Neuron (in vitro differentiated cells): ENCODE results near the gene BCL11B.

Source experiments
- H2AFZ ChIP-seq: one replicate; pipeline ENCODE4 v1.6.1; 2013; ENCODE audit warnings: low read depth, mild to moderate bottlenecking, inconsistent platforms, low read length, moderate library complexity
- H3K27me3 ChIP-seq: one replicate; pipeline ENCODE4 v1.6.1; 2013; ENCODE audit warnings: low read length; ENCODE audit not compliant: insufficient read depth
- H3K36me3 ChIP-seq: one replicate; pipeline ENCODE4 v1.6.1; 2013; ENCODE audit warnings: low read length; ENCODE audit not compliant: insufficient read depth
- H3K4me1 ChIP-seq: one replicate; pipeline ENCODE4 v1.6.1; 2013; ENCODE audit warnings: low read length; ENCODE audit not compliant: insufficient read depth
- H3K4me3 ChIP-seq: 2 replicates; pipeline ENCODE4 v1.5.1; 2013; ENCODE audit warnings: mild to moderate bottlenecking, low read length, moderate library complexity
- H3K9me3 ChIP-seq: one replicate; pipeline ENCODE4 v1.6.1; 2013; ENCODE audit warnings: low read length

The BCL11B gene

GRCh38 chr14:99173086-99173485, 98.9 kb downstream of the BCL11B start:
- Histone ChIP-seq H3K4me3 (no peak overlapping the region), H3K36me3 (no peaks in the 10 kb centered on the region), H2AFZ (no peak overlapping the region), H3K27me3 (peaks cover 11% of the 10 kb centered on the region), H3K4me1 (no peaks in the 10 kb centered on the region), H3K9me3 (no peaks in the 10 kb centered on the region)

GRCh38 chr14:99171396-99171795, 100.6 kb downstream of the BCL11B start:
- Histone ChIP-seq H3K27me3 (peaks cover 5% of the 10 kb centered on the region), H3K4me1 (no peaks in the 10 kb centered on the region), H3K9me3 (no peaks in the 10 kb centered on the region), H3K4me3 (no peak overlapping the region), H3K36me3 (no peaks in the 10 kb centered on the region), H2AFZ (no peak overlapping the region)

GRCh38 chr14:99169776-99170356, 102.1 kb downstream of the BCL11B start:
- no peak overlapping the region for H2AFZ ChIP-seq
- H3K4me1 ChIP-seq: no peaks in the 10 kb centered on the region
- no peaks in the 10 kb centered on the region for H3K36me3 ChIP-seq
- H3K9me3 ChIP-seq: no peaks in the 10 kb centered on the region
- H3K4me3 ChIP-seq: no peak overlapping the region
- peaks cover 5% of the 10 kb centered on the region for H3K27me3 ChIP-seq

GRCh38 chr14:99168330-99168729, 103.7 kb downstream of the BCL11B start:
- H3K36me3 ChIP-seq: no peaks in the 10 kb centered on the region
- H3K4me3 ChIP-seq: no peak overlapping the region
- H3K9me3 ChIP-seq: no peaks in the 10 kb centered on the region
- no peak overlapping the region for H2AFZ ChIP-seq
- no peaks in the 10 kb centered on the region for H3K4me1 ChIP-seq
- H3K27me3 ChIP-seq: peaks cover 5% of the 10 kb centered on the region

- H3K9me3 ChIP-seq: no peaks in the 10 kb centered on the region
- H3K27me3 ChIP-seq: peaks cover 5% of the 10 kb centered on the region
- H3K4me3 ChIP-seq: no peak overlapping the region
- no peaks in the 10 kb centered on the region for H3K4me1 ChIP-seq
- H2AFZ ChIP-seq: no peak overlapping the region
- no peaks in the 10 kb centered on the region for H3K36me3 ChIP-seq
Observed at GRCh38 chr14:99166506-99166905, 105.5 kb downstream of the BCL11B start.

- H3K27me3 ChIP-seq: no peaks in the 10 kb centered on the region
- no peak overlapping the region for H3K4me3 ChIP-seq
- no peak overlapping the region for H2AFZ ChIP-seq
- no peaks in the 10 kb centered on the region for H3K9me3 ChIP-seq
- H3K4me1 ChIP-seq: no peaks in the 10 kb centered on the region
- no peaks in the 10 kb centered on the region for H3K36me3 ChIP-seq
Observed at GRCh38 chr14:99164712-99165111, 107.3 kb downstream of the BCL11B start.

GRCh38 chr14:99163446-99163845, 108.6 kb downstream of the BCL11B start:
- no peaks in the 10 kb centered on the region for H3K4me1 ChIP-seq
- no peak overlapping the region for H2AFZ ChIP-seq
- H3K36me3 ChIP-seq: no peaks in the 10 kb centered on the region
- H3K4me3 ChIP-seq: no peak overlapping the region
- no peaks in the 10 kb centered on the region for H3K27me3 ChIP-seq
- no peaks in the 10 kb centered on the region for H3K9me3 ChIP-seq

- H2AFZ ChIP-seq: no peak overlapping the region
- H3K4me3 ChIP-seq: no peak overlapping the region
- no peaks in the 10 kb centered on the region for H3K4me1 ChIP-seq
- peaks cover 2% of the 10 kb centered on the region for H3K27me3 ChIP-seq
- no peaks in the 10 kb centered on the region for H3K9me3 ChIP-seq
- no peaks in the 10 kb centered on the region for H3K36me3 ChIP-seq
Observed at GRCh38 chr14:99159341-99160340, 112.4 kb downstream of the BCL11B start.

GRCh38 chr14:99158646-99159165, 113.3 kb downstream of the BCL11B start:
- H3K36me3 ChIP-seq: no peaks in the 10 kb centered on the region

GRCh38 chr14:99158150-99158549, 113.8 kb downstream of the BCL11B start:
- no peaks in the 10 kb centered on the region for H3K4me1 ChIP-seq
- H3K27me3 ChIP-seq: peaks cover 2% of the 10 kb centered on the region
- H3K4me3 ChIP-seq: no peak overlapping the region
- no peak overlapping the region for H2AFZ ChIP-seq
- H3K9me3 ChIP-seq: no peaks in the 10 kb centered on the region
- H3K36me3 ChIP-seq: no peaks in the 10 kb centered on the region

More at GRCh38 chr14:99158646-99159165, 113.3 kb downstream of the BCL11B start:
- no peak overlapping the region for H3K4me3 ChIP-seq
- H3K4me1 ChIP-seq: no peaks in the 10 kb centered on the region
- H2AFZ ChIP-seq: no peak overlapping the region
- no peaks in the 10 kb centered on the region for H3K9me3 ChIP-seq
- peaks cover 2% of the 10 kb centered on the region for H3K27me3 ChIP-seq

- Histone ChIP-seq H3K36me3 (no peaks in the 10 kb centered on the region), H3K27me3 (peaks cover 2% of the 10 kb centered on the region), H3K9me3 (no peaks in the 10 kb centered on the region), H3K4me1 (no peaks in the 10 kb centered on the region), H2AFZ (no peak overlapping the region), H3K4me3 (no peak overlapping the region)
Observed at GRCh38 chr14:99157676-99158075, 114.3 kb downstream of the BCL11B start.

- Histone ChIP-seq H3K4me3 (no peak overlapping the region), H3K27me3 (peaks cover 2% of the 10 kb centered on the region), H3K36me3 (no peaks in the 10 kb centered on the region), H3K9me3 (no peaks in the 10 kb centered on the region), H3K4me1 (no peaks in the 10 kb centered on the region), H2AFZ (no peak overlapping the region)
Observed at GRCh38 chr14:99157246-99157645, 114.8 kb downstream of the BCL11B start.

GRCh38 chr14:99156814-99157213, 115.2 kb downstream of the BCL11B start:
- H3K4me1 ChIP-seq: no peaks in the 10 kb centered on the region
- peaks cover 2% of the 10 kb centered on the region for H3K27me3 ChIP-seq
- H3K36me3 ChIP-seq: no peaks in the 10 kb centered on the region
- no peaks in the 10 kb centered on the region for H3K9me3 ChIP-seq
- H3K4me3 ChIP-seq: no peak overlapping the region
- H2AFZ ChIP-seq: no peak overlapping the region
